DMS153 (cell line): ENCODE data around the gene ITIH5.

Source experiments
- DNase-seq: peaks from one replicate; lab custom pipeline; 2025; lab: John Stamatoyannopoulos, UW

The ITIH5 gene

GRCh38 chr10:7518693-7519092 lies 148.1 kb downstream of the ITIH5 start:
- no peak for DNase-seq

GRCh38 chr10:7515439-7515838 lies 151.3 kb downstream of the ITIH5 start:
- DNase-seq = no peak

GRCh38 chr10:7513936-7514335 lies 152.8 kb downstream of the ITIH5 start:
- no peak for DNase-seq

GRCh38 chr10:7513455-7513854 lies 153.3 kb downstream of the ITIH5 start:
- no peak for DNase-seq

GRCh38 chr10:7512487-7512886 lies 154.3 kb downstream of the ITIH5 start:
- no peak for DNase-seq

- DNase-seq = no peak
These were observed 155.2 kb downstream of the ITIH5 start for GRCh38 chr10:7511612-7512011.
